Dendritic cell treated with granulocyte-macrophage colony-stimulating factor and Interleukin-4, amounts not matched to agents 40 ng/mL and 50 ng/mL, for 4 days (primary cell): Measurements from ENCODE around the gene GPNMB.

Source experiments
- H3K27ac Mint-ChIP-seq: one replicate; pipeline ENCODE4 v1.8.0; 2022; ENCODE audit warnings: mild to moderate bottlenecking, mixed read lengths
- H3K27me3 Mint-ChIP-seq: one replicate; pipeline ENCODE4 v1.8.0; 2022; ENCODE audit warnings: mild to moderate bottlenecking, mixed read lengths
- H3K36me3 Mint-ChIP-seq: one replicate; pipeline ENCODE4 v1.8.0; 2022; ENCODE audit warnings: low read depth, mixed read lengths
- H3K4me1 Mint-ChIP-seq: one replicate; pipeline ENCODE4 v1.8.0; 2022; ENCODE audit warnings: low read depth, mixed read lengths
- H3K4me3 Mint-ChIP-seq: one replicate; pipeline ENCODE4 v1.8.0; 2022; ENCODE audit warnings: mild to moderate bottlenecking, moderate library complexity, mixed read lengths
- H3K9me3 Mint-ChIP-seq: one replicate; pipeline ENCODE4 v1.8.0; 2022; ENCODE audit warnings: mixed read lengths
- intact Hi-C: fragments of 100-400 bp; cut with micrococcal nuclease; formaldehyde crosslinking; loops from one replicate; pipeline ENCODE4 v1.15.0; 2022

The GPNMB gene

DNA sequence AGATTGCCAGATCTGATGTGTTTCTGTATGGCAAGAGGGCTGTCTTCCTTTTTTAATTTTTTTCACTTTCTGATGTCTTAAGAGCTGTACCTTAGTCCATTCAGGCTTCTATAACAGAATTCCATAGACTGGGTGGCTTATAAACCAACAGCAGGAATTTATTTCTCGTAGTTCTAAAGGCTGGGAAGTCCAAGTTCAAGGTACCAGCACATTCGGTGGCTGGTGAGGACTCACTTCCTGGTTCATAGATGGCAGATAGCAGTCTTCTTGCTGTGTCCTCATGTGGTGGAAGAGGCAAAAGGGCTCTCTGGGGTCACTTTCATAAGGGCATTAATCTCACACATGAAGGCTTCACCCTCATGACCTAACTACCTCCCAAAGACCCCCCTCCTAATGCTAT lies 20.8 kb downstream of the GPNMB start:
- Mint-ChIP-seq H3K27ac (no peak overlapping the region), H3K9me3 (no peaks in the 10 kb centered on the region), H3K36me3 (peaks cover 36% of the 10 kb centered on the region), H3K4me1 (no peaks in the 10 kb centered on the region), H3K4me3 (no peak overlapping the region), H3K27me3 (peaks cover 3% of the 10 kb centered on the region)
- intact Hi-C loops, result no loop called here

DNA sequence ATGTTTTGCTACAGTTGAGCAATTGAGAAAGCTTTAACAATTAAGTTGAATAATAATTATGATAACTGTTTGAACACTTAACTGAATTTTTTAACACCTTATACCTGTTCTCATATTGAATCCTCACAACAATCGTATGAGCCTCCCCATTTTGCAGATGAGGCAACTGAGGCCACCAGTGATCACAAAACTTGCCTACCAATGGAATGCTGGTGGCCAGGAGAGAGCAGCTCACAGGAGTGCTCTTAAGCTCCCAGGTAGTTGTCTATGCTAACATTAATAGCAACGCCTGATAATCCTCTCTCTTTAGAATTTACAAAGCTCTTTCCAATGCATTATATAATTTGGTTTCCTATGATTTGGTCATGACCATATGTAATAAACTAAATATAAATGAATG lies 21.6 kb downstream of the GPNMB start:
- H3K27ac Mint-ChIP-seq, result no peak overlapping the region
- intact Hi-C loops, result no loop called here
- peaks cover 3% of the 10 kb centered on the region for H3K27me3 Mint-ChIP-seq
- H3K36me3 Mint-ChIP-seq, result peaks cover 36% of the 10 kb centered on the region
- H3K4me3 Mint-ChIP-seq, result no peak overlapping the region
- peaks cover 4% of the 10 kb centered on the region for H3K4me1 Mint-ChIP-seq
- H3K9me3 Mint-ChIP-seq, result no peaks in the 10 kb centered on the region

DNA sequence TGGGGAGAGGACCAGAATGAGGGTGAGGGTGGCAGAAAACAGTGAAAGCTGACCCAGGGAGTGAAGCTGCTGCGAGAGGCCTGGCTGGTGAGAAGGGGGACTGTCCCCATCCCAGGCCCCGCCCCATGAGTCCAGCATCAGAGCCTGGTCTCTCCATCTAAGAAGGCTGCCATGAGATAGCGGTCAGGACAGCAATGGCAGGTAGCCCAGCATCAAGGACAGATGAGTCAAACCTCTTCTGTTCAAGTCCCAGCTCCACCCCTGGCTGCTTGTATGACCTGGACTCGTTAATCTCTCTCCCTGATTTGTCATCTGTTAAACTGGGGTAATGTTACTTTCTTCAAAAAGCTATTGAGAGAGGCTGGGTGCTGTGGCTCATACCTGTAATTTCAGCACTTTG lies 22.2 kb downstream of the GPNMB start:
- Mint-ChIP-seq H3K4me1 (peaks cover 6% of the 10 kb centered on the region), H3K27ac (no peak overlapping the region), H3K9me3 (no peaks in the 10 kb centered on the region), H3K27me3 (peaks cover 3% of the 10 kb centered on the region), H3K4me3 (no peak overlapping the region), H3K36me3 (peaks cover 36% of the 10 kb centered on the region)
- intact Hi-C loops, result no loop called here

DNA sequence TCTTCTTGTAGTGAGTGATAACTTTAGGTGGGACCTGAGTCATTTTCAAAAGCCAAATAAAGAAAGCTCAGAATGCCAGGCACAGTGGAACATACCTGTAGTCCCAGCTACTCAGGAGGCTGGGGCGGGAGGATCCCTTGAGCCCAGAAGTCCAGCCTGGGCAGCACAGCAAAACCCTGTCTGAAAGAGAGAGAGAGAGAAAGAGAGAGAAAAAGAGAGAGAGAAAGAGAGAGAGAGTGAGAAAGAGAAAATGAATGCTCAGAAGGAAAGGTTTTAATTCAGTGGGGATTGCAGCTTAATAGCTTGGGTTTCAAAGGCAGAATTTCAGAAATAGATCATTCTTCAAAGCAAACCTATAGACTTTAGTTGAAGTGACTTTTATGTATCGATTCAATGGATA lies 25.7 kb downstream of the GPNMB start:
- intact Hi-C loops, result loop anchor here (10.0 kb wide), 1 partner anchor 263 kb away; the partner anchor contains the start of gene TRA2A
- Mint-ChIP-seq H3K27ac (no peak overlapping the region), H3K36me3 (peaks cover 34% of the 10 kb centered on the region), H3K9me3 (no peaks in the 10 kb centered on the region), H3K4me3 (no peak overlapping the region), H3K27me3 (peaks cover 3% of the 10 kb centered on the region), H3K4me1 (peaks cover 6% of the 10 kb centered on the region)

DNA sequence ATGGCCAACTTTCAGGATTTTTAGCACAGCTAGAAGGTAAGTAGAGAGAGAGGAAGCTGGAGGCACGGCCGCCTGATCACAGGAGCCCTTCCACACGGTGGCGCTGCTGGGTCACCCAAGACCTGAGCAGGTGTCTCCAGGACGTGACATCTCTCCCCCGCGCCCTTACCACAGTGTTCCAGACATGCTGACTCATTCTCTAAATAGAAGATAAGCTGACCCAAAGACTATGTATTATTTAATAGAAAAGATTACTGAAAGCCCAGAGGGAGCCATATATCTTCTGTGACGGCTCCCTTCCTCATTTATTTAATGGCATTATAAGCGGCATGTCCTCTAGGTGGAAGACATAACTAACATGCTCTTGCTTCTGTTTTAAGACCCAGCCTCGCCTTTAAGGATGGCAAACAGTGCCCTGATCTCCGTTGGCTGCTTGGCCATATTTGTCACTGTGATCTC lies 26.6 kb downstream of the GPNMB start:
- Mint-ChIP-seq H3K27me3 (peaks cover 3% of the 10 kb centered on the region), H3K4me1 (peaks cover 6% of the 10 kb centered on the region), H3K36me3 (peaks cover 29% of the 10 kb centered on the region), H3K9me3 (no peaks in the 10 kb centered on the region), H3K27ac (no peak overlapping the region), H3K4me3 (no peak overlapping the region)
- intact Hi-C loops, result loop anchor here (10.0 kb wide), 1 partner anchor 262 kb away; the partner anchor contains the start of gene TRA2A

DNA sequence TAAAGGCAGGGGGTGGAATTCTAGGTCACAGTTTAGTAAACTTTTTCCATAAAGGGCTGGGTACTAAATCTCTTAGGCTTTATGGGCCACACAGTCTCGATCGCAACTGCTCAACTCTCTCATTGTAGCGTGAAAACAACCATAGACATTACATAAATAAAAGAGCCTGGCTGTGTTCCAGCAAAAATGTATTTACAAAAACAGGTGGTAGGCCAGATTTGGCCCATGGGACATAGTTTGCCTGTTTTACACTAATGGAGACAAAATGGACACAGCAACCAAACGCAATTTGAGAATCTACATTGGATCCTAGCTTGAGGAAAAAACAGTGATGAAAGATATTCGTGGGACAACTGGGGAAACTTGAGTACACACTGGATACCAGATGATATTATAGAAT lies 29.3 kb downstream of the GPNMB start:
- Mint-ChIP-seq H3K27ac (no peak overlapping the region), H3K4me1 (peaks cover 6% of the 10 kb centered on the region)
- intact Hi-C loops, result loop anchor here (5.0 to 10.0 kb wide), 2 partner anchors 259 to 436 kb away; partner anchors contain the start of genes STK31 and TRA2A

DNA sequence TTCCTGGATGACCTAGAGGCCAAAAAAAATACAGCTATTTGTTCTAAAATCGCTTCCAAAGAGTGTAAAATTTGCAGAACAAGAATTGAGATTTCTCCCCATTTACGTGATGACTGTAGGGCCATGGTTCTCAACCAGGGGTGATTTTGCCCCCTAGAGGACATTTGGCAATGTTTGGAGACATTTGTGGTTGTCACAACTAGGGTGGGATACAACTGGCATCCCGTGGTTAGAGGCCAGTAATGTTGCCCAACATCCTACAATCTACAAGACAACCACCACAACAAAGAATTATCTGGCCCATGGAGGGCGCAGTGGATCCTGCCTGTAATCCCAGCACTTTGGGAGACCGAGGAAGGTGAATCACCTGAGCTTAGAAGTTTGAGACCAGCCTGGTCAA lies 29.8 kb downstream of the GPNMB start:
- Mint-ChIP-seq H3K27ac (no peak overlapping the region), H3K9me3 (no peaks in the 10 kb centered on the region), H3K4me1 (peaks cover 6% of the 10 kb centered on the region), H3K27me3 (peaks cover 3% of the 10 kb centered on the region), H3K36me3 (peaks cover 12% of the 10 kb centered on the region), H3K4me3 (no peak overlapping the region)
- intact Hi-C loops, result loop anchor here (5.0 to 10.0 kb wide), 2 partner anchors 258 to 436 kb away; partner anchors contain the start of genes STK31 and TRA2A

More for the DNA sequence above, 29.3 kb downstream of the GPNMB start:
- Mint-ChIP-seq H3K36me3 (peaks cover 16% of the 10 kb centered on the region), H3K27me3 (peaks cover 3% of the 10 kb centered on the region), H3K9me3 (no peaks in the 10 kb centered on the region), H3K4me3 (no peak overlapping the region)

DNA sequence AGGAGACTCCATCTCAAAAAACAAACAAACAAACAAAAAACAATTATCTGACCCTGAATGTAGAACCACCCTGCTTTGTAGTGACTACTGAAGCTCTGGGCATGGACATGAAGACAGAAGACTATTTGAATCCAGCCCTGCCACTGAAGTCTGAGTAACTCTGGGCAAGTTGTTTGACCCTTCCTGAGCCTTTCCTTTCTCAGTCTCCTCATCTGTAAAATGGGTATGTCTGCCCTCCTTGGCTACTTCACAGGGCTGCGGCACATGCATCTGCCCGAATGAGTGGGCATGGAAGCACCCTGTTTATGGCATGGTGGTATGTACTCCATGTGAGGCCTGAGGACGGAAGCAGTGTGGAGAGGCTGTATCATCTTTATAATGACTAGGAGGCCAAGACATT lies 30.4 kb downstream of the GPNMB start:
- Mint-ChIP-seq H3K4me1 (peaks cover 6% of the 10 kb centered on the region), H3K27me3 (peaks cover 3% of the 10 kb centered on the region), H3K36me3 (peaks cover 11% of the 10 kb centered on the region), H3K4me3 (no peak overlapping the region), H3K9me3 (no peaks in the 10 kb centered on the region), H3K27ac (no peak overlapping the region)
- intact Hi-C loops, result loop anchor here (5.0 to 10.0 kb wide), 2 partner anchors 258 to 435 kb away; partner anchors contain the start of genes STK31 and TRA2A

DNA sequence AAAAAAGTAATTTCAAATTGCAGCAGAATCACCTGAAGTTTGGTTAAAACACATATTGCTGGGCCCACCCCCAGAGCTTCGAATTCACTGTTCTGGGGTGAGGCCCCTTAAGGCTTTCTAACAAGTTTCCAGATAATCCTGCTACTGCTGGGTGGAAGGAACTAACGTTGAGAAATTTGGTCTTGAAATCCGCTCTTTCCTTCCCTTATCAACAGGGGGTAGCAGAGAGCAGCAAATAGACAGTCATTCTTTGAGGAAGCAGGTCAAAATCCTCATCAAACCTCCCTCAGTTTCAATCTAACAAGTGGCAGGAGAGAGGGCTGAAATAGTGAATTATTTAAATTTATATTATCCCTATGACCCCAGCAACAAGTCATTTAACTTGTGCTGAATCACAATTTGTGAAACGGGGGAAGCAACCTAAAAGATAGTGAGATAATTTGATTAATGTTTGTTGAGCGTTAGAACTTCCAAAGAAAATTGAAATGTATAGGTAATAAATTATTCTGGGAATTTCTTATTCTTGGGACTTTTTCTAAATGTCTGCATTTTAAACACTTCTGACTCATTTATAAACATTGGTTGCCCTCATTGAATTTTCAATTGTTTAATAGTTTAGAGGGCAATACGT lies 30.9 kb downstream of the GPNMB start:
- peaks cover 7% of the 10 kb centered on the region for H3K36me3 Mint-ChIP-seq
- H3K27me3 Mint-ChIP-seq, result no peaks in the 10 kb centered on the region
- H3K4me3 Mint-ChIP-seq, result no peak overlapping the region
- intact Hi-C loops, result loop anchor here (5.0 to 10.0 kb wide), 2 partner anchors 257 to 435 kb away; partner anchors contain the start of genes STK31 and TRA2A
- no peaks in the 10 kb centered on the region for H3K9me3 Mint-ChIP-seq
- peaks cover 6% of the 10 kb centered on the region for H3K4me1 Mint-ChIP-seq
- no peak overlapping the region for H3K27ac Mint-ChIP-seq

DNA sequence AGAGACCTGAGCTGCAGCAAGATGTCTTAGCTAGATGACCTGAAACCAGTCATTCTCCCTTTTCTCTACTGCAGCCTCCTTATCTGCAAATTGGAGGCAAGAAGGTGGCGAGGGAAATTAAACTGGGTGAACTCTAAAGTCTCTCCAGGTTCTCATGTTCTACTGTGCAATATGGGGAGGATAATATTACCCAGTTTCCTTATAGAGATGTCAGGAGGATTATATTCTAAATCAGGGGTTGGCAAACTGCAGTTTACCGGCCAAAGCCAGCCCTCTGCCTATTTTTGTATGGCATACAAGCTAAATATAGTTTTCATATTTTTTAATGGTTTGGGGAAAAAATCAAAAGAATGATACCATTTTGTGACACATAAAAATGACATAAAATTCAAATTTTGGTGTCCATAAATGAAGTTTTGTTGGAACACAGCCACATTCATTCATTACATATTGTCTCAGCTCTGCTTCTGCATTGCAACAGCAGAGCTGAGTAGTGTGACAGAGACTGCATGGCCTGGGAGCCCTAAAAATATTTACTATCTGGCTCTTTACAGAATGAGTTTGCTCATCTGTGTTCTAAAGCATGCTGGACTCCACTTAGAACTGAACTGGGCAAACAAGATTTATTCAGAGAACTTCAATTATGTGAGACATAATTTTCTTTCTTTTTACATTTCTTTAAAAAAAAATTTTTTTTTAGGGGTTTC lies 33.4 kb downstream of the GPNMB start:
- Mint-ChIP-seq H3K4me1 (no peaks in the 10 kb centered on the region), H3K9me3 (no peaks in the 10 kb centered on the region), H3K4me3 (no peak overlapping the region), H3K27me3 (no peaks in the 10 kb centered on the region), H3K36me3 (peaks cover 4% of the 10 kb centered on the region), H3K27ac (no peak overlapping the region)
- intact Hi-C loops, result loop anchor here (5.0 to 10.0 kb wide), 2 partner anchors 255 to 432 kb away; partner anchors contain the start of genes STK31 and TRA2A

DNA sequence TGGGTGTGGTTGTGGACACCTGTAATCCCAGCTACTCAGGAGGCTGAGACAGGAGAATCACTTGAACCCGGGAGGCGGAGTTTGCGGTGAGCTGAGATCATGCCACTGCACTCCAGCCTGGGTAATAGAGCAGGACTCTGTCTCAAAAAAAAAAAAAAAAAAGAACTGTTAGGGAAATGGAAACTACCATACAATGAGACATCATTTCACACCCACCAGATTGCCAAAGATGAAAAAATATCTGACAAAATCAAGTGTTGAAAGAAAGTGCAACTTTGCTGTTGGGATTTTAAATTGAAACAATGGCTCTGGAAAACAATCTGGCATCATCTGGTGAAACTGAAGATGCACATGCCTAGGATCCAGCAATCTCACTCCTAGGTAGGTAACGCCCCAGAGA lies 36.5 kb downstream of the GPNMB start:
- Mint-ChIP-seq H3K36me3 (no peaks in the 10 kb centered on the region), H3K27me3 (no peaks in the 10 kb centered on the region), H3K4me3 (no peak overlapping the region), H3K4me1 (peaks cover 6% of the 10 kb centered on the region), H3K9me3 (peaks cover 9% of the 10 kb centered on the region), H3K27ac (no peak overlapping the region)
- intact Hi-C loops, result no loop called here

DNA sequence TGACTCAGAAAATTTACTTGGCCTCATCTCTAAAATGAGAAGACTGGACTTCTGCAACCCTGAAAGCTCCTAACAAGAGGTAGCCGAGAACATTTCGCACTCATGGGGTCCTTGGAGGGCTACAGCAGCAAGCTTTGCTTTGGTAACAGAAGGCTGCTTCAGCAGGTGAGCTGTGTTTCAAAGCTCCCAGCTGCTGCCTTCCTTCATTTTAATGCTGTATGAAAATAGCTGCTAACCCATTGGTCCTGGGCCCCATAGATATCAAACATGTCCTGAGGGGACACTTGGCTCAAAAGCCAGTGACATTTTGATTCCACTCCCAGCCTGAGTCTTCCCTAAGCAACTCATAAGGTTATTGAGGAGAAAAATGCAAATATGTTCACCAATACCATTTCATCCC lies 38.3 kb downstream of the GPNMB start:
- Mint-ChIP-seq H3K4me1 (peaks cover 6% of the 10 kb centered on the region), H3K4me3 (no peak overlapping the region), H3K9me3 (peaks cover 9% of the 10 kb centered on the region), H3K36me3 (no peaks in the 10 kb centered on the region), H3K27me3 (no peaks in the 10 kb centered on the region), H3K27ac (no peak overlapping the region)
- intact Hi-C loops, result no loop called here

DNA sequence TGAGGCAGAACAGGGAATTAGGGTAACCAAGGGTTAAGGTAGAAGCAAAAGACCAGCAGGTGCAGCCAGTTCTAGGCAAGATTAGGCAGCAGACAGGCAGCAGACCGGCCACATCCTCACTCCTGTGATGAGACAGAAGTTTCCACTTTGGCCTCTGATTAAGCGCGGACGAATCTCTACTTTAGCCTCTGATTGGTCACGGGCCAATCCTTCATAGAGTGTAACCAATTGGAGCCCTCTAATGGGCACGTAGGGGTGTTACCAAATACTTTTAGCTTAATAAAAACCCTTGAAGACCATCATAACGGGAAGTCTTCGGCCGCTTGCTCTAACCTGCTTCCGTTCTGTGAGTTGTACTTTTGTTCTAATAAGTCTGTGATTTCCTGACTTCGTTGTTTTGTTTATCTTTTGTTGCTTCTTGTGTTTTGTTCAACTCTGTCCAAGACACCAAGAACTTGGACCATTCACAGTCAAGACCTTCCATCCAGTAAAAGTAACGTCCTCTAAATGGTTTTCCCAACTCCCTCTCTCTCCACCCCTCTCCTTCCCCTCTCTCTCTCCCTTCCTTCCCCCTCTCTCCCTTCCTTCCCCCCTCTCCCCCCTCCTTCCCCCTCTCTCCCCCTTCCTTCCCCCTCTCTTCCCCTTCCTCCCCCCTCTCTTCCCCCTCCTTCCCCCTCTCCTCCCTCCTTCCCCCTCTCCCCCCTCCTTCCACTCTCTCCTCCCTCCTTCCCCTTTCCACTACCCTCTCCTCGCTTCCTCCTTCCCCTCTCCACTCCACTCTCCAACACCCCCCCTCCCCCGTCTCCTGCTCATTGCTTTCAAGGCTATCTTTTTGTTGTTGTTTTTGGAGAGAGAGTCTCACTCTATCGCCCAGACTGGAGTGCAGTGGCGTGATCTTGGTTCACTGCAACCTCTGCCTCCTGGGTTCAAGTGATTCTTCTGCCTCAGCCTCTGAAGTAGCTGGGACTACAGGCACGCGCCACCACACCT lies 39.4 kb downstream of the GPNMB start:
- Mint-ChIP-seq H3K4me1 (peaks cover 6% of the 10 kb centered on the region), H3K27me3 (no peaks in the 10 kb centered on the region), H3K36me3 (no peaks in the 10 kb centered on the region), H3K4me3 (no peak overlapping the region), H3K9me3 (peaks cover 9% of the 10 kb centered on the region), H3K27ac (no peak overlapping the region)
- intact Hi-C loops, result no loop called here
